GM10248 (cell line): Measurements from ENCODE around the gene LTN1.

Source experiments
- CTCF ChIA-PET: fragments of 300-600 bp; sonication (Branson Sonifier 250); formaldehyde crosslinking; extraction: SDS; loops from one replicate; lab custom pipeline; 2021; ENCODE audit warnings: antibody characterized with exemption; lab: Yijun Ruan, JAX
- POLR2A ChIA-PET: fragments of 350-650 bp; sonication (Branson Sonifier 250); formaldehyde crosslinking; extraction: SDS; loops from one replicate; lab custom pipeline; 2020; ENCODE audit warnings: antibody characterized with exemption; lab: Yijun Ruan, JAX
- DNase-seq: peaks from one replicate; pipeline ENCODE4 v3.0.0; 2012; ENCODE audit errors: extremely low spot score
- CTCF ChIP-seq: IDR thresholded peaks from 2 replicates; pipeline ENCODE4 v1.5.1; 2012; ENCODE audit warnings: mild to moderate bottlenecking, low read depth; ENCODE audit errors: extremely low read depth, missing control alignments, control extremely low read depth

LTN1 gene

DNA sequence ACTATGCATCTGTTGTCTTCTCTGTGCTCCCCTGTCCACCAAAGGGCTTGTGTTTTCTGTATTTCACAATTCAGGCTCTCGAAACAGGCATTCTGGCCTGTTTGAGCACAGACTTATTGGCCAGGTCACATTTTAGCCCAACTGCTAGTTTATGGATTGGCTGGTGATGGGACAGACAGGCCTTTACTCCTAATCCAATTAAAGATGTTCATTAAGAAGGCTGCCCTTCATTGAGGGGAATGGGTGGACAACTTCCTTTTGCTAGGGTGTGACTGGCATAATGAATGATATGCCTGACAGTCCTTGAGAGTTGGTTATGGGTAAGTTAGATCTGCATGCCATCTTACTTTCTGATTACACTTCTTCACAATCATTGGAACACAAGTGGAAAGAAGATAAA, 86.4 kb downstream of the LTN1 start:
- CTCF ChIA-PET = no interaction called here
- POLR2A ChIA-PET = no interaction called here
- TF ChIP-seq CTCF = no peak
- DNase-seq = no peak

- TF ChIP-seq CTCF = no peak
- ChIA-PET POLR2A (no interaction called here), CTCF (interaction anchor here (1.3 kb wide), 2 partner anchors 10 to 19 kb away, joined by 3 to 4 read pairs; no protein-coding TSS in a partner anchor)
- DNase-seq = no peak
Observed at GRCh38 chr21:28904961-28905435, 87.7 kb downstream of the LTN1 start.

GRCh38 chr21:28903448-28903847, 89.2 kb downstream of the LTN1 start:
- CTCF ChIA-PET = interaction anchor here (1.5 kb wide), 1 partner anchor 11 kb away, joined by 4 read pairs; no protein-coding TSS in a partner anchor
- TF ChIP-seq CTCF = no peak
- POLR2A ChIA-PET = no interaction called here
- DNase-seq = no peak

DNA sequence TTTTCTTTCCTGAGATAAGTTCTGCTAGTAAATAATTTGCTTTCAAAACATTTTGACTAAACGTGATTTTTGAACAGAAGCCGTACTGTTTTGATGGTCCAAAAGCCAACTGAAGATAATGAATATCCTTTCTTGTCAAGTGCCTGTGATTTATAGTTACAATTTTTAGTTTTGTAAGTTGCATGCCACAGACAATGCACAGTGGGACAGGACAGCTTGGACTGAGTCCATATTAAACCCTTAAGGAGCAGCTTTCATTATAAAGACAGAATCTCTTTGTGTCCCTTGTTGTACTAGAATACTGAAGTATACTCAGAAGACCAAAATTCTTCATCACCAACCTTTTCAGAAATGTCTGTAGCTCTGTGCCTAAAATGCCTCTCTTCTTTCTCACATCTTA, 92.2 kb downstream of the LTN1 start:
- ChIA-PET CTCF (interaction anchor here (1.6 kb wide), 1 partner anchor 10 kb away, joined by 4 read pairs; no protein-coding TSS in a partner anchor), POLR2A (no interaction called here)
- TF ChIP-seq CTCF = no peak
- DNase-seq = no peak

GRCh38 chr21:28899744-28900143, 92.9 kb downstream of the LTN1 start:
- no peak for DNase-seq
- CTCF ChIA-PET = no interaction called here
- no peak for TF ChIP-seq CTCF
- POLR2A ChIA-PET = no interaction called here

DNA sequence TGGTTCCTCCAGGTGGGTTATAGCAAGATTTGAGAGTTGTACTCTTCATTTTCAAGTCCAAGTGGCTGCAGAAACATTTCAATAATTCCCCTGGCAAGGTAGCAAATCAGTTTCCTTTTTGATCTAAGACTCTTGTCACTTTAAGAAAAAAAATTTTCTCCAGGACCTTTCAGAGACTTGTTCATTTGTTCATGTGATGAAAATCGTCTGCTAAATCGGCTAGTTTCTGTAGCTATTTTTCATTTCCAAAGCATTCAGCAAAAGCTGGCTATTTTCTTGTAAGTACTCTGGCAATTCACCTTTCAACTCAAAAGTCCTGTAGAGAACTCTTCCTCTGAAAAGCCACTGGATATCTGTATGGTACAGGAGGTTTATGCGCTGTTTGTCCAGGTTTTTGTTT, 93.5 kb downstream of the LTN1 start:
- no peak for DNase-seq
- TF ChIP-seq CTCF = no peak
- POLR2A ChIA-PET = no interaction called here
- CTCF ChIA-PET = no interaction called here

DNA sequence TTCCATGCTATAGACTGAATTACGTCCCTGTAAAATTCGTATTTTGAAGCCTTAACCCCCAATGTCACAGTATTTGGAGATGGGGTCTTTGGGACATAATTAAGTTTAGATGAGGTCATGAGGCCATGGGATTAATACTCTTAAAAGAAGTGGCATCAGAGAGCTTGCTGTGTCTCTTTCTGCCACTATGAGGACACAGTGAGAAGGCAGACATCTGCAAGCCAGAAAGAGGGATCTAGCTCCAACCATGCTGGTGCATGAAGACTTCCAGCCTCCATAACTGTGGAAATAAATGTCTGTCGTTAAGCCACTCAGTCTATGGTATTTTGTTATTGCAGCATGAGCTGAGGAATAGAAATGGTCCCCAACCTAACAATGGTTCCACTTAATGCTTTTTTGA, 99.0 kb downstream of the LTN1 start:
- no peak for TF ChIP-seq CTCF
- CTCF ChIA-PET = interaction anchor here (1.2 to 1.3 kb wide), 2 partner anchors 9 to 13 kb away, joined by 3 to 5 read pairs; no protein-coding TSS in a partner anchor
- POLR2A ChIA-PET = no interaction called here
- DNase-seq = no peak
